Caco-2 (cell line): ENCODE data around the gene TUBB8. TPM values are rescaled to one million over a fixed set of nuclear protein-coding genes. Genes with fewer than 3 reads are reported as not detected.
"Not testable (repeated sequence)": the region's sequence is repeated elsewhere in the genome, so short reads cannot be mapped to it uniquely, and the experiment has no call there.

ENCODE experiments used
- BruUV-seq: library from RNA; stranded (reverse); fragments of 400-500 nt; replicated peaks from 2 replicates; lab custom pipeline; 2021; lab: Mats Ljungman, UMichigan
- CTCF ChIA-PET: fragments of 300-600 bp; sonication (Branson Sonifier 250); formaldehyde crosslinking; loops from one replicate; lab custom pipeline; 2022; ENCODE audit warnings: antibody characterized with exemption; lab: Charles Lee
- POLR2A ChIA-PET: fragments of 300-600 bp; sonication (Branson Sonifier 250); formaldehyde crosslinking; loops from one replicate; lab custom pipeline; 2022; ENCODE audit warnings: antibody characterized with exemption; lab: Charles Lee
- DNase-seq, 2 experiments: peaks; one replicate each; pipeline versions ENCODE4 v3.0.0 to v3.0.0-alpha.2; 2020 to 2022
- H3K27me3 ChIP-seq: replicated peaks from 2 replicates; pipeline ENCODE4 v1.6.0; 2011; ENCODE audit warnings: low read length; ENCODE audit not compliant: control insufficient read depth, insufficient read depth
- H3K36me3 ChIP-seq: 2 replicates; pipeline ENCODE4 v1.5.1; 2011; ENCODE audit warnings: low read length; ENCODE audit not compliant: control insufficient read depth, insufficient read depth
- H3K4me1 ChIP-seq: fragments of 250-450 bp; sonication (Bioruptor Pico); 2 replicates; pipeline ENCODE4 v1.5.1; 2020; ENCODE audit warnings: mild to moderate bottlenecking
- H3K4me3 ChIP-seq: 2 replicates; pipeline ENCODE4 v1.5.1; 2011; ENCODE audit warnings: low read depth, mild to moderate bottlenecking, control low read depth, low read length
- H3K9me3 ChIP-seq: fragments of 250-450 bp; sonication (Bioruptor Pico); 2 replicates; pipeline ENCODE4 v1.5.1; 2020; ENCODE audit warnings: mild to moderate bottlenecking, moderate library complexity
- H3K27ac Mint-ChIP-seq: one replicate; pipeline ENCODE4 v1.8.0; 2022; ENCODE audit warnings: mixed read lengths; ENCODE audit not compliant: unreplicated experiment
- H3K27me3 Mint-ChIP-seq: one replicate; pipeline ENCODE4 v1.8.0; 2022; ENCODE audit warnings: mixed read lengths; ENCODE audit not compliant: insufficient read depth, unreplicated experiment
- H3K36me3 Mint-ChIP-seq: one replicate; pipeline ENCODE4 v1.8.0; 2022; ENCODE audit warnings: mild to moderate bottlenecking, mixed read lengths; ENCODE audit not compliant: insufficient read depth, unreplicated experiment
- H3K4me1 Mint-ChIP-seq: one replicate; pipeline ENCODE4 v1.8.0; 2022; ENCODE audit warnings: low read depth, mixed read lengths; ENCODE audit not compliant: unreplicated experiment
- H3K4me3 Mint-ChIP-seq: one replicate; pipeline ENCODE4 v1.8.0; 2022; ENCODE audit warnings: mild to moderate bottlenecking, moderate library complexity, mixed read lengths; ENCODE audit not compliant: unreplicated experiment
- H3K9me3 Mint-ChIP-seq: one replicate; pipeline ENCODE4 v1.8.0; 2022; ENCODE audit warnings: mixed read lengths; ENCODE audit not compliant: unreplicated experiment
- intact Hi-C: fragments of 100-400 bp; cut with micrococcal nuclease; formaldehyde crosslinking; loops from one replicate; pipeline ENCODE4 v1.10.0; 2022; ENCODE audit not compliant: unreplicated experiment
- total RNA-seq: library from RNA; stranded (reverse); gene quantifications from 2 replicates; pipeline ENCODE4 v1.2.3, GENCODE V29; 2022
- TF ChIP-seq, protein P1 (sequence below), 2 experiments: fragments of 200-600 bp in 1 of 2; IDR thresholded peaks; 1 replicate in 1 of 2; 2 replicates in 1 of 2; pipeline versions ENCODE4 v1.5.1 to v1.8.0; 2011 to 2022; ENCODE audit warnings: antibody characterized with exemption in 1 of 2, control low read depth in 1 of 2, inconsistent platforms in 1 of 2, low read depth in 1 of 2, low read length in 1 of 2, mild to moderate bottlenecking in 1 of 2, moderate library complexity in 1 of 2; ENCODE audit not compliant: insufficient read depth in 1 of 2, severe bottlenecking in 1 of 2, unreplicated experiment in 1 of 2

The TUBB8 gene
- total RNA-seq, 1 experiment from 2014 or later = not detected

- no peaks in the 10 kb centered on the region for H3K27me3 ChIP-seq
- peaks cover 6% of the 10 kb centered on the region for H3K36me3 Mint-ChIP-seq
- TF ChIP-seq, protein P1, sequence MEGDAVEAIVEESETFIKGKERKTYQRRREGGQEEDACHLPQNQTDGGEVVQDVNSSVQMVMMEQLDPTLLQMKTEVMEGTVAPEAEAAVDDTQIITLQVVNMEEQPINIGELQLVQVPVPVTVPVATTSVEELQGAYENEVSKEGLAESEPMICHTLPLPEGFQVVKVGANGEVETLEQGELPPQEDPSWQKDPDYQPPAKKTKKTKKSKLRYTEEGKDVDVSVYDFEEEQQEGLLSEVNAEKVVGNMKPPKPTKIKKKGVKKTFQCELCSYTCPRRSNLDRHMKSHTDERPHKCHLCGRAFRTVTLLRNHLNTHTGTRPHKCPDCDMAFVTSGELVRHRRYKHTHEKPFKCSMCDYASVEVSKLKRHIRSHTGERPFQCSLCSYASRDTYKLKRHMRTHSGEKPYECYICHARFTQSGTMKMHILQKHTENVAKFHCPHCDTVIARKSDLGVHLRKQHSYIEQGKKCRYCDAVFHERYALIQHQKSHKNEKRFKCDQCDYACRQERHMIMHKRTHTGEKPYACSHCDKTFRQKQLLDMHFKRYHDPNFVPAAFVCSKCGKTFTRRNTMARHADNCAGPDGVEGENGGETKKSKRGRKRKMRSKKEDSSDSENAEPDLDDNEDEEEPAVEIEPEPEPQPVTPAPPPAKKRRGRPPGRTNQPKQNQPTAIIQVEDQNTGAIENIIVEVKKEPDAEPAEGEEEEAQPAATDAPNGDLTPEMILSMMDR (IDR thresholded peaks at IDR 0.05; ENCODE audit: insufficient read depth in 1 of 2, low read depth in 1 of 2, low read length in 1 of 2, severe bottlenecking in 1 of 2, unreplicated experiment in 1 of 2) = no peak
- H3K27me3 Mint-ChIP-seq = peaks cover 4% of the 10 kb centered on the region
- no peaks in the 10 kb centered on the region for H3K9me3 ChIP-seq
- H3K4me3 ChIP-seq = no peak overlapping the region
- no peaks in the 10 kb centered on the region for H3K9me3 Mint-ChIP-seq
- intact Hi-C loops = no loop called here
- H3K4me1 ChIP-seq = no peaks in the 10 kb centered on the region
- no peak overlapping the region for H3K4me3 Mint-ChIP-seq
- ChIA-PET POLR2A (no interaction called here), CTCF (no interaction called here)
- BruUV-seq = no TSS peak
- no peak overlapping the region for H3K27ac Mint-ChIP-seq
- no peak for DNase-seq
- H3K36me3 ChIP-seq = no peaks in the 10 kb centered on the region
- no peaks in the 10 kb centered on the region for H3K4me1 Mint-ChIP-seq
These were observed 30.6 kb upstream of the TUBB8 start for GRCh38 chr10:79532-80215.

DNA sequence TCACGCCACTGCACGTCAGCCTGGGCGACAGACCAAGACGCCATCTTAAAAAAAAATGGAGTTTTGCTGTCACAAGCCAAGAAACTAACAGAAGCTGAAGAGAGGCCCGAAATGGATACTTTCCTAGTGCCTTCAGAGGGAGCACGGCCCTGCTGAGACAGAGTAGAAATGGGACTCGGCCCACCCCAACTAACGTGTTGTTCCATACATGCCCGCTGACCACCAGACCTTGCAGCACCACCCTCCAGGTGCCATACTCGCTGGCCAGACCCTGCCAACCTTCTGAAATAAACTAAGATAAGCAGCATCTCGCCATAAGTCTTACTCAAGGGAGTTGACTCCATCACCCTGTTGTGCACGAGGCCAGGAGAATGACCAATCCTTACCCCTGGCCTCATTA, 29.5 kb upstream of the TUBB8 start:
- Mint-ChIP-seq H3K4me1 (no peaks in the 10 kb centered on the region), H3K27me3 (peaks cover 4% of the 10 kb centered on the region), H3K4me3 (no peak overlapping the region), H3K36me3 (peaks cover 6% of the 10 kb centered on the region), H3K27ac (no peak overlapping the region), H3K9me3 (no peaks in the 10 kb centered on the region)
- intact Hi-C loops = no loop called here
- CTCF ChIA-PET = no interaction called here
- TF ChIP-seq, protein P1 (IDR thresholded peaks at IDR 0.05; ENCODE audit: insufficient read depth in 1 of 2, low read depth in 1 of 2, low read length in 1 of 2, severe bottlenecking in 1 of 2, unreplicated experiment in 1 of 2) = no peak
- Histone ChIP-seq H3K27me3 (no peaks in the 10 kb centered on the region), H3K4me1 (no peaks in the 10 kb centered on the region), H3K9me3 (no peaks in the 10 kb centered on the region), H3K36me3 (no peaks in the 10 kb centered on the region), H3K4me3 (no peak overlapping the region)
- POLR2A ChIA-PET = no interaction called here
- no TSS peak for BruUV-seq
- no peak for DNase-seq

- H3K4me1 ChIP-seq, H3K27ac Mint-ChIP-seq, BruUV-seq, H3K36me3 ChIP-seq, DNase-seq, intact Hi-C loops, H3K36me3 Mint-ChIP-seq, POLR2A ChIA-PET, H3K27me3 Mint-ChIP-seq, H3K9me3 ChIP-seq, H3K9me3 Mint-ChIP-seq, H3K27me3 ChIP-seq, H3K4me1 Mint-ChIP-seq, H3K4me3 ChIP-seq: not testable (repeated sequence)
- peak overlapping the region; percentile 24 for H3K4me3 Mint-ChIP-seq
- CTCF ChIA-PET = interaction anchor here (0.8 kb wide), 1 partner anchor 938 kb away, joined by 3 read pairs; no protein-coding TSS in a partner anchor
These were observed 25.1 kb upstream of the TUBB8 start for GRCh38 chr10:74266-74621.
